GM19025 (cell line): Measurements from ENCODE around the gene ZBTB8A.
"Not testable (repeated sequence)": the region's sequence is repeated elsewhere in the genome, so short reads cannot be mapped to it uniquely, and the experiment has no call there.

Experiments
- ATAC-seq: cut with Tn5 transposase; IDR thresholded peaks from one replicate; pipeline ENCODE4 v1.9.1; 2021; ENCODE audit warnings: mild to moderate bottlenecking, low read depth, moderate library complexity; ENCODE audit not compliant: unreplicated experiment

Gene ZBTB8A

GRCh38 chr1:32538887-32539583 lies at the start of gene ZBTB8A:
ZBTB8A (plus strand) TSS chr1:32539427; CDS start chr1:32592932, 53,505 bp downstream.
- ATAC-seq: no peak

- no peak for ATAC-seq
These were observed 49.3 kb upstream of the ZBTB8A start for GRCh38 chr1:32489774-32490454.

- ATAC-seq: no peak
These were observed 47.8 kb upstream of the ZBTB8A start for GRCh38 chr1:32491386-32491785.

GRCh38 chr1:32494196-32494595 lies 45.0 kb upstream of the ZBTB8A start:
- ATAC-seq: no peak

GRCh38 chr1:32494711-32495337 lies 44.4 kb upstream of the ZBTB8A start:
- ATAC-seq: no peak

GRCh38 chr1:32496127-32496526 lies 43.1 kb upstream of the ZBTB8A start:
- no peak for ATAC-seq

GRCh38 chr1:32498751-32499150 lies 40.5 kb upstream of the ZBTB8A start:
- no peak for ATAC-seq

GRCh38 chr1:32500387-32501209 lies 38.6 kb upstream of the ZBTB8A start:
- no peak for ATAC-seq

GRCh38 chr1:32501865-32502264 lies 37.4 kb upstream of the ZBTB8A start:
- no peak for ATAC-seq

- no peak for ATAC-seq
These were observed 36.1 kb upstream of the ZBTB8A start for GRCh38 chr1:32503153-32503552.

GRCh38 chr1:32507021-32507420 lies 32.2 kb upstream of the ZBTB8A start:
- ATAC-seq: no peak

- ATAC-seq: no peak
These were observed 30.5 kb upstream of the ZBTB8A start for GRCh38 chr1:32508761-32509160.

- no peak for ATAC-seq
These were observed 29.3 kb upstream of the ZBTB8A start for GRCh38 chr1:32509939-32510338.

GRCh38 chr1:32516402-32516801 lies 22.8 kb upstream of the ZBTB8A start:
- ATAC-seq: no peak

GRCh38 chr1:32518976-32519375 lies 20.3 kb upstream of the ZBTB8A start:
- no peak for ATAC-seq

GRCh38 chr1:32521165-32521564 lies 18.1 kb upstream of the ZBTB8A start:
- ATAC-seq: no peak

GRCh38 chr1:32525053-32525452 lies 14.2 kb upstream of the ZBTB8A start:
- ATAC-seq: no peak

GRCh38 chr1:32525661-32526444 lies 13.4 kb upstream of the ZBTB8A start:
- ATAC-seq: no peak

- ATAC-seq: not testable (repeated sequence)
These were observed 10.7 kb upstream of the ZBTB8A start for GRCh38 chr1:32528550-32528949.

GRCh38 chr1:32533792-32534327 lies 5.4 kb upstream of the ZBTB8A start:
- ATAC-seq: no peak
